A204.1 (cell line): ENCODE data around the gene OSGEP.

Experiments used
- FAIRE-seq: peaks from 2 replicates; lab custom pipeline; 2012; peaks lifted over from hg19 to GRCh38; lab: Jason Lieb, UNC

Gene OSGEP

GRCh38 chr14:20454516-20455354, at the start of gene OSGEP, which contains the start of gene APEX1:
TSS of gene OSGEP (minus strand) at chr14:20454812. CDS start at chr14:20454683, 129 bp downstream.
TSS of gene APEX1 (plus strand) at chr14:20455226. CDS start at chr14:20455646, 420 bp downstream.
- peak; percentile 98 for FAIRE-seq

GRCh38 chr14:20503898-20504297, 49.3 kb upstream of the OSGEP start:
- no peak for FAIRE-seq

- FAIRE-seq: no peak
Observed at GRCh38 chr14:20501346-20501745, 46.7 kb upstream of the OSGEP start.

GRCh38 chr14:20499881-20500280, 45.3 kb upstream of the OSGEP start:
- no peak for FAIRE-seq

GRCh38 chr14:20499108-20499507, 44.5 kb upstream of the OSGEP start:
- no peak for FAIRE-seq

GRCh38 chr14:20498622-20499021, 44.0 kb upstream of the OSGEP start:
- FAIRE-seq: no peak

- no peak for FAIRE-seq
Observed at GRCh38 chr14:20494935-20495766, 40.5 kb upstream of the OSGEP start.

GRCh38 chr14:20493634-20494033, 39.0 kb upstream of the OSGEP start:
- FAIRE-seq: no peak

- FAIRE-seq: no peak
Observed at GRCh38 chr14:20492486-20492885, 37.9 kb upstream of the OSGEP start.

GRCh38 chr14:20490563-20490962, 36.0 kb upstream of the OSGEP start:
- FAIRE-seq: no peak

GRCh38 chr14:20489093-20489994, 34.7 kb upstream of the OSGEP start:
- FAIRE-seq: no peak

- FAIRE-seq: no peak
Observed at GRCh38 chr14:20487396-20487725, 32.7 kb upstream of the OSGEP start.

GRCh38 chr14:20486684-20487395, 32.2 kb upstream of the OSGEP start:
- no peak for FAIRE-seq

GRCh38 chr14:20485900-20486299, 31.3 kb upstream of the OSGEP start:
- FAIRE-seq: no peak

- FAIRE-seq: no peak
Observed at GRCh38 chr14:20482382-20482781, 27.8 kb upstream of the OSGEP start.

- no peak for FAIRE-seq
Observed at GRCh38 chr14:20478894-20479293, 24.3 kb upstream of the OSGEP start.

- FAIRE-seq: no peak
Observed at GRCh38 chr14:20477211-20477876, 22.7 kb upstream of the OSGEP start.

- FAIRE-seq: no peak
Observed at GRCh38 chr14:20476776-20477175, 22.2 kb upstream of the OSGEP start.

- FAIRE-seq: no peak
Observed at GRCh38 chr14:20472536-20473169, 18.0 kb upstream of the OSGEP start.

GRCh38 chr14:20470603-20470901, 15.9 kb upstream of the OSGEP start:
- FAIRE-seq: no peak
